Measurements from ENCODE around the gene MGST1.

Gene MGST1

DNA sequence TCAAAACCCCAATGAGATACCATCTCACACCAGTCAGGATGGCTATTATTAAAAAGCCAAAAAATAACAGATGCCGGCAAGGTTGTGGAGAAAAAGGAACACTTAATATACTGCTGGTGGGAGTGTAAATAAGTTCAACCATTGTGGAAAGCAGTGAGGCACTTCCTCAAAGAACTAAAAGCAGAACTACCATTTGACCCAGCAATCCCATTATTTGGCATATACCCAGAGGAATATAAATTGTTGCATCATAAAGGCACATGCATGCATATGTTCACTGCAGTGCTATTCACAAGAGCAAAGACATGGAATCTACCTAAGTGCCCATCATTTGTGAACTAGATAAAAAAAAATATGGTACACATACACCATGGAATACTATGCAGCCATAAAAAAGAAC, 59.9 kb downstream of the MGST1 start:
- Histone ChIP-seq H3K9ac (ENCODE audit: low read length in 5 of 5) (no peak overlapping the region), H3K9me3 (ENCODE audit: control insufficient read depth in 5 of 5, low read length in 5 of 5) (peaks cover 0 to 3% (median under 1%) of the 10 kb centered on the region in 5 donors), H3K4me1 (ENCODE audit: control insufficient read depth in 5 of 5, insufficient read depth in 5 of 5, low read length in 5 of 5) (no peaks in the 10 kb centered on the region), H3K36me3 (ENCODE audit: control insufficient read depth in 5 of 5, insufficient read depth in 5 of 5, low read length in 5 of 5) (peaks cover 0 to 13% (median 0%) of the 10 kb centered on the region in 5 donors), H3K4me3 (ENCODE audit: low read depth in 1 of 5, low read length in 5 of 5) (no peak overlapping the region), H3K27ac (ENCODE audit: low read depth, low read length) (no peak overlapping the region), H3K27me3 (ENCODE audit: control insufficient read depth in 5 of 5, insufficient read depth in 4 of 5, low read length in 5 of 5) (no peaks in the 10 kb centered on the region)

All from subcutaneous abdominal adipose tissue (tissue), 5 donors.